GM23338 (cell line): ENCODE measurements around the gene TMEM178A.

Experiments used
- CREB1 ChIP-seq: fragments of 250-450 bp; sonication (Bioruptor Pico); IDR thresholded peaks from 2 replicates; pipeline ENCODE4 v1.5.0; 2020; ENCODE audit warnings: low read depth, mild to moderate bottlenecking, moderate library complexity
- CTCF ChIP-seq, 2 experiments: fragments of 200-600 bp in 1 of 2; sonication (generic) in 1 of 2; conservative IDR thresholded peaks; 2 replicates each; pipeline versions ENCODE4 v1.5.1 to v1.6.1; 2016 to 2017; ENCODE audit warnings: antibody characterized with exemption in 2 of 2, low read depth in 2 of 2, mild to moderate bottlenecking in 2 of 2, moderate library complexity in 1 of 2
- ETS1 ChIP-seq: IDR thresholded peaks from 2 replicates; pipeline ENCODE4 v1.6.1; 2016; ENCODE audit warnings: antibody characterized with exemption
- EZH2 ChIP-seq: fragments of 200-600 bp; sonication (generic); IDR thresholded peaks from one replicate; pipeline ENCODE4 v1.8.0; 2017; ENCODE audit warnings: antibody characterized with exemption, mild to moderate bottlenecking, low read depth; ENCODE audit not compliant: unreplicated experiment
- EZH2phosphoT487 ChIP-seq: fragments of 200-600 bp; sonication (generic); IDR thresholded peaks from one replicate; pipeline ENCODE4 v1.8.1; 2018; ENCODE audit warnings: antibody characterized with exemption; ENCODE audit not compliant: unreplicated experiment
- JUNB ChIP-seq: IDR thresholded peaks from one replicate; pipeline ENCODE4 v1.6.1; 2016; ENCODE audit warnings: antibody characterized with exemption; ENCODE audit not compliant: unreplicated experiment
- NANOG ChIP-seq: IDR thresholded peaks from 2 replicates; pipeline ENCODE4 v1.6.1; 2016; ENCODE audit warnings: antibody characterized with exemption, borderline replicate concordance
- POLR2AphosphoS5 ChIP-seq: IDR thresholded peaks from 2 replicates; pipeline ENCODE4 v1.6.1; 2016; ENCODE audit warnings: antibody characterized with exemption, low read depth
- REST ChIP-seq: IDR thresholded peaks from one replicate; pipeline ENCODE4 v1.6.1; 2018; ENCODE audit warnings: antibody characterized with exemption; ENCODE audit not compliant: unreplicated experiment
- STAT1 ChIP-seq: IDR thresholded peaks from one replicate; pipeline ENCODE4 v1.6.1; 2016; ENCODE audit warnings: antibody characterized with exemption; ENCODE audit not compliant: unreplicated experiment
- ZNF114 ChIP-seq: fragments of 250-450 bp; sonication (Bioruptor Pico); IDR thresholded peaks from 2 replicates; pipeline ENCODE4 v1.5.0; 2020; ENCODE audit warnings: mild to moderate bottlenecking, moderate library complexity
- ZNF331 ChIP-seq: fragments of 250-450 bp; sonication (Bioruptor Pico); IDR thresholded peaks from 2 replicates; pipeline ENCODE4 v1.5.0; 2020; ENCODE audit warnings: low read depth, mild to moderate bottlenecking, moderate library complexity
- TF ChIP-seq, protein P1 (sequence below): fragments of 250-450 bp; sonication (Bioruptor Pico); IDR thresholded peaks from 2 replicates; pipeline ENCODE4 v1.5.0; 2020; ENCODE audit warnings: mild to moderate bottlenecking, moderate library complexity

DNA sequence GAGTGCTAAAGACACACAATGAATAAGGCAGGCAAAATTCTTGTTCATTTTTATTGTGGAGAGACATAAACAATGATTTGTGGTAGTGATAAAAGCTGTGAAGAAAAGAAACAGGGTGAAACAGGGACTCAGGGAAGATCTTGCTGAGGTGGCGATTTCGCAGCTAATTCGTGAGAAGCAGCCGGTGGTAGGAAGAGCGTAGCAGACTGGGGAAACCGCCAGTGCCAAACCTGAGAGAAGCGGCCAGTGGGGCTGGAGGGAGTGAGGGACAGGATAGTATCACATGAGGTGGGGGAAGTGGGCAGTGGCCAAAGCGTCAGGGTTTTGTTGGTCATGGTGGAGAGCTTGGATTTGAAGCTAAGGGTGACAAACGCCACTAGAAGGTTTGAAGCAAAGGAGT is 42.3 kb downstream of the TMEM178A start:
- TF ChIP-seq POLR2AphosphoS5 (no peak), EZH2 (no peak), CTCF (conservative IDR thresholded peaks at IDR 0.05; ENCODE audit: low read depth in 2 of 2) (no peak), CREB1 (CRISPR knock-in tag) (no peak), REST (no peak), EZH2phosphoT487 (no peak), ZNF114 (no peak), NANOG (no peak), ETS1 (no peak), JUNB (no peak), ZNF331 (CRISPR knock-in tag) (no peak), STAT1 (no peak)
- TF ChIP-seq, protein P1, sequence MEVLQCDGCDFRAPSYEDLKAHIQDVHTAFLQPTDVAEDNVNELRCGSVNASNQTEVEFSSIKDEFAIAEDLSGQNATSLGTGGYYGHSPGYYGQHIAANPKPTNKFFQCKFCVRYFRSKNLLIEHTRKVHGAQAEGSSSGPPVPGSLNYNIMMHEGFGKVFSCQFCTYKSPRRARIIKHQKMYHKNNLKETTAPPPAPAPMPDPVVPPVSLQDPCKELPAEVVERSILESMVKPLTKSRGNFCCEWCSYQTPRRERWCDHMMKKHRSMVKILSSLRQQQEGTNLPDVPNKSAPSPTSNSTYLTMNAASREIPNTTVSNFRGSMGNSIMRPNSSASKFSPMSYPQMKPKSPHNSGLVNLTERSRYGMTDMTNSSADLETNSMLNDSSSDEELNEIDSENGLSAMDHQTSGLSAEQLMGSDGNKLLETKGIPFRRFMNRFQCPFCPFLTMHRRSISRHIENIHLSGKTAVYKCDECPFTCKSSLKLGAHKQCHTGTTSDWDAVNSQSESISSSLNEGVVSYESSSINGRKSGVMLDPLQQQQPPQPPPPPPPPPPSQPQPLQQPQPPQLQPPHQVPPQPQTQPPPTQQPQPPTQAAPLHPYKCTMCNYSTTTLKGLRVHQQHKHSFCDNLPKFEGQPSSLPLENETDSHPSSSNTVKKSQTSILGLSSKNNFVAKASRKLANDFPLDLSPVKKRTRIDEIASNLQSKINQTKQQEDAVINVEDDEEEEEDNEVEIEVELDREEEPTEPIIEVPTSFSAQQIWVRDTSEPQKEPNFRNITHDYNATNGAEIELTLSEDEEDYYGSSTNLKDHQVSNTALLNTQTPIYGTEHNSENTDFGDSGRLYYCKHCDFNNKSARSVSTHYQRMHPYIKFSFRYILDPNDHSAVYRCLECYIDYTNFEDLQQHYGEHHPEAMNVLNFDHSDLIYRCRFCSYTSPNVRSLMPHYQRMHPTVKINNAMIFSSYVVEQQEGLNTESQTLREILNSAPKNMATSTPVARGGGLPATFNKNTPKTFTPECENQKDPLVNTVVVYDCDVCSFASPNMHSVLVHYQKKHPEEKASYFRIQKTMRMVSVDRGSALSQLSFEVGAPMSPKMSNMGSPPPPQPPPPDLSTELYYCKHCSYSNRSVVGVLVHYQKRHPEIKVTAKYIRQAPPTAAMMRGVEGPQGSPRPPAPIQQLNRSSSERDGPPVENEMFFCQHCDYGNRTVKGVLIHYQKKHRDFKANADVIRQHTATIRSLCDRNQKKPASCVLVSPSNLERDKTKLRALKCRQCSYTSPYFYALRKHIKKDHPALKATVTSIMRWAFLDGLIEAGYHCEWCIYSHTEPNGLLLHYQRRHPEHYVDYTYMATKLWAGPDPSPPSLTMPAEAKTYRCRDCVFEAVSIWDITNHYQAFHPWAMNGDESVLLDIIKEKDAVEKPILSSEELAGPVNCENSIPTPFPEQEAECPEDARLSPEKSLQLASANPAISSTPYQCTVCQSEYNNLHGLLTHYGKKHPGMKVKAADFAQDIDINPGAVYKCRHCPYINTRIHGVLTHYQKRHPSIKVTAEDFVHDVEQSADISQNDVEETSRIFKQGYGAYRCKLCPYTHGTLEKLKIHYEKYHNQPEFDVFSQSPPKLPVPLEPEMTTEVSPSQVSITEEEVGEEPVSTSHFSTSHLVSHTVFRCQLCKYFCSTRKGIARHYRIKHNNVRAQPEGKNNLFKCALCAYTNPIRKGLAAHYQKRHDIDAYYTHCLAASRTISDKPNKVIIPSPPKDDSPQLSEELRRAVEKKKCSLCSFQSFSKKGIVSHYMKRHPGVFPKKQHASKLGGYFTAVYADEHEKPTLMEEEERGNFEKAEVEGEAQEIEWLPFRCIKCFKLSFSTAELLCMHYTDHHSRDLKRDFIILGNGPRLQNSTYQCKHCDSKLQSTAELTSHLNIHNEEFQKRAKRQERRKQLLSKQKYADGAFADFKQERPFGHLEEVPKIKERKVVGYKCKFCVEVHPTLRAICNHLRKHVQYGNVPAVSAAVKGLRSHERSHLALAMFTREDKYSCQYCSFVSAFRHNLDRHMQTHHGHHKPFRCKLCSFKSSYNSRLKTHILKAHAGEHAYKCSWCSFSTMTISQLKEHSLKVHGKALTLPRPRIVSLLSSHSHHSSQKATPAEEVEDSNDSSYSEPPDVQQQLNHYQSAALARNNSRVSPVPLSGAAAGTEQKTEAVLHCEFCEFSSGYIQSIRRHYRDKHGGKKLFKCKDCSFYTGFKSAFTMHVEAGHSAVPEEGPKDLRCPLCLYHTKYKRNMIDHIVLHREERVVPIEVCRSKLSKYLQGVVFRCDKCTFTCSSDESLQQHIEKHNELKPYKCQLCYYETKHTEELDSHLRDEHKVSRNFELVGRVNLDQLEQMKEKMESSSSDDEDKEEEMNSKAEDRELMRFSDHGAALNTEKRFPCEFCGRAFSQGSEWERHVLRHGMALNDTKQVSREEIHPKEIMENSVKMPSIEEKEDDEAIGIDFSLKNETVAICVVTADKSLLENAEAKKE (CRISPR knock-in tag), result no peak
